Gastroesophageal sphincter (tissue), 3 donors: ENCODE data around the gene RNF34.

ENCODE experiments used
- POLR2A ChIP-seq, 2 donors: fragments of 450-650 bp; IDR thresholded peaks; one replicate each; pipeline ENCODE4 v1.6.1; 2017; ENCODE audit warnings: antibody characterized with exemption in 2 of 2, mild to moderate bottlenecking in 2 of 2, moderate library complexity in 1 of 2
- POLR2AphosphoS5 ChIP-seq: sonication (generic); formaldehyde crosslinking; IDR thresholded peaks from one replicate; pipeline ENCODE4 v1.6.1; 2017; ENCODE audit warnings: antibody characterized with exemption
- TF ChIP-seq, protein P1 (sequence below), 4 experiments: fragments of 200-600 bp in 2 of 4; fragments of 450-650 bp in 2 of 4; sonication (generic) in 1 of 4; IDR thresholded peaks; one replicate each; pipeline ENCODE4 v1.5.1; 2017 to 2019; ENCODE audit warnings: antibody characterized with exemption in 4 of 4, mild to moderate bottlenecking in 2 of 4, moderate library complexity in 2 of 4

DNA sequence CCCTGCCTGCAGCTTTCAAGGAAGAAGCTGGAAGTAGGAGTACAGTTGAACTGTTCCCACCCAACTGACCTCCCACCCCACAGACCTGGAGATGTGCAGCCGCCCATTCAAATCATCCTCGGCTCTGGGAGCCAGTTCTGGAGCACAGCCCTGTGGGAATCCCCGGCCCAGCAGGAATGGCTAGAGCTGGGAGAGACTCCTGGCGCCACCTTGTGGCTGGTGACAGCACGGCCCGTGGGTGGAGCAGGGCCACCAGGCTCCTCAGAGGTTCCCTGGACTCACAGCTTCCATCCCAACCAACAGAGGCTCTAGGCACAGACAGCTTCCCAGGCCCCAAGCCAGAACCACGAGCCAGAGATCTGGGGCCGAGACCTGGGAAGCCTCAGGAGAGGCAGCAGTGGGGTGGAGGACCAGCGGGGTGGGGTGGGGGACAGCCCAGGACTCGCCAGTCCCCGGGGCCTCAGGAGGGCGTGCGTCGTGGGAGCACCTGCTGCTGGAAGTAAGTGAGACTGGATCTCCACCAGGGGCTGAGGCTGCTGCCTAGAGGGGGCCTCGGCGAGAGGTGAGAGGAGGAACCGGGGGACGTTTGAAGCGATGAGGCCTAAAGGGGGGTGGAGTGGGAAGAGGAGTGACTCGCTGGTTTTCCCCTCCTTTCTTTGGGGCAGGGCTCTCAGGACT, 43.4 kb downstream of the RNF34 start:
- TF ChIP-seq POLR2AphosphoS5: peak; percentile 19
- TF ChIP-seq, protein P1, sequence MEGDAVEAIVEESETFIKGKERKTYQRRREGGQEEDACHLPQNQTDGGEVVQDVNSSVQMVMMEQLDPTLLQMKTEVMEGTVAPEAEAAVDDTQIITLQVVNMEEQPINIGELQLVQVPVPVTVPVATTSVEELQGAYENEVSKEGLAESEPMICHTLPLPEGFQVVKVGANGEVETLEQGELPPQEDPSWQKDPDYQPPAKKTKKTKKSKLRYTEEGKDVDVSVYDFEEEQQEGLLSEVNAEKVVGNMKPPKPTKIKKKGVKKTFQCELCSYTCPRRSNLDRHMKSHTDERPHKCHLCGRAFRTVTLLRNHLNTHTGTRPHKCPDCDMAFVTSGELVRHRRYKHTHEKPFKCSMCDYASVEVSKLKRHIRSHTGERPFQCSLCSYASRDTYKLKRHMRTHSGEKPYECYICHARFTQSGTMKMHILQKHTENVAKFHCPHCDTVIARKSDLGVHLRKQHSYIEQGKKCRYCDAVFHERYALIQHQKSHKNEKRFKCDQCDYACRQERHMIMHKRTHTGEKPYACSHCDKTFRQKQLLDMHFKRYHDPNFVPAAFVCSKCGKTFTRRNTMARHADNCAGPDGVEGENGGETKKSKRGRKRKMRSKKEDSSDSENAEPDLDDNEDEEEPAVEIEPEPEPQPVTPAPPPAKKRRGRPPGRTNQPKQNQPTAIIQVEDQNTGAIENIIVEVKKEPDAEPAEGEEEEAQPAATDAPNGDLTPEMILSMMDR (IDR thresholded peaks at IDR 0.05): peak in 3 of 4 experiments; percentile 88 to 96 (median 88)
- no peak for TF ChIP-seq POLR2A (IDR thresholded peaks at IDR 0.05)
